Kidney (tissue), 14 donors: ENCODE measurements around the gene FCRL2. TPM values are rescaled to one million over a fixed set of nuclear protein-coding genes. Genes with fewer than 3 reads are reported as not detected.

Source experiments
- DNase-seq, 5 donors: peaks; one replicate each; pipeline ENCODE4 v3.0.0-alpha.2; 2013 to 2020
- FAIRE-seq: peaks from 2 replicates; lab custom pipeline; 2012; peaks lifted over from hg19 to GRCh38; lab: Jason Lieb, UNC
- H3K27ac ChIP-seq, 2 donors: one replicate each; pipeline ENCODE4 v1.7.0; 2013; ENCODE audit warnings: low read depth in 2 of 2, low read length in 2 of 2, inconsistent platforms in 1 of 2
- H3K27me3 ChIP-seq: one replicate; pipeline ENCODE4 v1.7.1; 2013; ENCODE audit warnings: low read length, inconsistent platforms; ENCODE audit not compliant: control insufficient read depth, insufficient read depth
- H3K36me3 ChIP-seq, 3 donors: one replicate each; pipeline versions ENCODE4 v1.7.0 to v1.7.1; 2013; ENCODE audit warnings: low read length in 3 of 3, control low read depth in 1 of 3, inconsistent platforms in 1 of 3; ENCODE audit not compliant: insufficient read depth in 3 of 3, control insufficient read depth in 2 of 3
- H3K4me1 ChIP-seq, 3 donors: one replicate each; pipeline versions ENCODE4 v1.7.0 to v1.7.1; 2013; ENCODE audit warnings: low read length in 3 of 3, inconsistent platforms in 1 of 3, low read depth in 1 of 3; ENCODE audit not compliant: control insufficient read depth in 2 of 3, insufficient read depth in 2 of 3
- H3K4me3 ChIP-seq, 3 donors: one replicate each; pipeline versions ENCODE4 v1.7.0 to v1.8.1; 2013; ENCODE audit warnings: low read length in 3 of 3, control low read depth in 1 of 3, inconsistent platforms in 1 of 3
- H3K9ac ChIP-seq, 3 donors: one replicate each; pipeline versions ENCODE4 v1.7.0 to v1.7.1; 2013; ENCODE audit warnings: low read length in 3 of 3, control low read depth in 1 of 3, inconsistent platforms in 1 of 3
- H3K9me3 ChIP-seq, 3 donors: one replicate each; pipeline versions ENCODE4 v1.7.0 to v1.7.1; 2013; ENCODE audit warnings: low read length in 3 of 3, control low read depth in 1 of 3, inconsistent platforms in 1 of 3; ENCODE audit not compliant: control insufficient read depth in 2 of 3, insufficient read depth in 1 of 3
- intact Hi-C: fragments of 100-400 bp; cut with DNase I; formaldehyde crosslinking; loops from one replicate; pipeline ENCODE4 v1.11.1; 2022
- polyA plus RNA-seq: library from polyadenylated mRNA; stranded (reverse); fragments of 350-450 nt; fragmentation: Illumina TruSeq; extraction: RNeasy Lipid Tissue Mini Kit (QIAGEN cat#74804); gene quantifications from one replicate; pipeline ENCODE4 v1.2.3, GENCODE V29; 2014; ENCODE audit warnings: low read depth, low replicate concordance; ENCODE audit not compliant: insufficient read depth
- total RNA-seq: library from RNA; stranded (reverse); fragmentation: NEBNext Ultra II Directional; extraction: Animal tissue kit (Norgen Biotek cat#: 25700); gene quantifications from one replicate; pipeline ENCODE4 v1.2.1, GENCODE V29; 2021
- TF ChIP-seq, protein P1 (sequence below): IDR thresholded peaks from 3 replicates; pipeline ENCODE4 v1.5.1; 2012; ENCODE audit warnings: mild to moderate bottlenecking, moderate library complexity, borderline replicate concordance; ENCODE audit not compliant: insufficient read depth; ENCODE audit errors: extremely low read depth
- donor health status: control.
- donor health status: control.
- donor health status: control.
- donor health status: control.
- donor health status: control.
- donor health status: DM: yes; HTN: yes; CAD: no.
- donor health status: Normal renal cell carcinoma (clear cell type).

FCRL2 gene
- total and polyA plus RNA-seq, 2 donors from 2014 or later: 2.5 TPM; not detected in 1

DNA sequence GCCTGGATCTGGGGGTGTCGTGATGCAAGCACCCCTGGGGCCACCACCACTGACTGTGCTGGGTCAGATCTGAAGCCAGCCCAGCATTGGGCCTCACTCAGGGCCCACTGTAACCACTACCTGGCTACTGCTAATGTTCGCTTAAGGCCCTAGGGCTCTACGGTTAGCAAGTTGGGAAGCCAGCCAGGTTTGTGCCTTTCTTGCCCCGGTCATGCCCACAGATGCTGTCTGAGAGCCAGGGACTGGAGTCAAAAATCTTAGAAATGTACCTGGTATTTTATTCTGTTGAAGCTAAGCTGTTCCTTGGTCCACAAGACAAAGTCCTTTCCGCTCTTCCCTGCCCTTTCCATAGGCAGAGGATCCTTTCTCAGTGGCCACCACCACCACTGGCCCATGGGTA, 61.2 kb downstream of the FCRL2 start:
- DNase-seq (no peak), FAIRE-seq (no peak)
- no peaks in the 10 kb centered on the region for H3K36me3 ChIP-seq
- no peak overlapping the region for H3K4me3 ChIP-seq
- no peaks in the 10 kb centered on the region for H3K4me1 ChIP-seq
- no peak overlapping the region for H3K27ac ChIP-seq
- intact Hi-C loops: no loop called here
- TF ChIP-seq, protein P1, sequence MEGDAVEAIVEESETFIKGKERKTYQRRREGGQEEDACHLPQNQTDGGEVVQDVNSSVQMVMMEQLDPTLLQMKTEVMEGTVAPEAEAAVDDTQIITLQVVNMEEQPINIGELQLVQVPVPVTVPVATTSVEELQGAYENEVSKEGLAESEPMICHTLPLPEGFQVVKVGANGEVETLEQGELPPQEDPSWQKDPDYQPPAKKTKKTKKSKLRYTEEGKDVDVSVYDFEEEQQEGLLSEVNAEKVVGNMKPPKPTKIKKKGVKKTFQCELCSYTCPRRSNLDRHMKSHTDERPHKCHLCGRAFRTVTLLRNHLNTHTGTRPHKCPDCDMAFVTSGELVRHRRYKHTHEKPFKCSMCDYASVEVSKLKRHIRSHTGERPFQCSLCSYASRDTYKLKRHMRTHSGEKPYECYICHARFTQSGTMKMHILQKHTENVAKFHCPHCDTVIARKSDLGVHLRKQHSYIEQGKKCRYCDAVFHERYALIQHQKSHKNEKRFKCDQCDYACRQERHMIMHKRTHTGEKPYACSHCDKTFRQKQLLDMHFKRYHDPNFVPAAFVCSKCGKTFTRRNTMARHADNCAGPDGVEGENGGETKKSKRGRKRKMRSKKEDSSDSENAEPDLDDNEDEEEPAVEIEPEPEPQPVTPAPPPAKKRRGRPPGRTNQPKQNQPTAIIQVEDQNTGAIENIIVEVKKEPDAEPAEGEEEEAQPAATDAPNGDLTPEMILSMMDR: no peak
- H3K9me3 ChIP-seq: no peaks in the 10 kb centered on the region
- H3K9ac ChIP-seq: no peak overlapping the region
- no peaks in the 10 kb centered on the region for H3K27me3 ChIP-seq

DNA sequence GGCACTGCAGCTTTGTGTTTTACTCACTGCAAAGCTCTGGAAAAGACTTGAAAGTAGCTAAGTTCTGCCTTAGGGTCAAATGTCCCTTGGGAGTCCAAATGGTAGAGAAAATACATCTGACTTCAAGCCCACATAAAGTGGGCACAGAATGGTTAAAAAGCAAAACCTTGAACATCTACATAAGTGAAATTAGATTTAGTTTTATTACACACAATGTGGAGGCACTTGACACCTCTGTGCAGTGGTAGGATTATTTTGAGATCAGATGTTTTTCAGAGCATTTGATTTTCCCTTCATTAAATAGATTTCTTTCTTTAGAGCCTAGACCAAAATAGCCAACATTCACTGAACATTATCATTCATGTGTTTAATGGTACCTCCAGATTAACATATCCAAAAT, 65.1 kb downstream of the FCRL2 start:
- no peak for FAIRE-seq
- H3K36me3 ChIP-seq: no peaks in the 10 kb centered on the region

DNA sequence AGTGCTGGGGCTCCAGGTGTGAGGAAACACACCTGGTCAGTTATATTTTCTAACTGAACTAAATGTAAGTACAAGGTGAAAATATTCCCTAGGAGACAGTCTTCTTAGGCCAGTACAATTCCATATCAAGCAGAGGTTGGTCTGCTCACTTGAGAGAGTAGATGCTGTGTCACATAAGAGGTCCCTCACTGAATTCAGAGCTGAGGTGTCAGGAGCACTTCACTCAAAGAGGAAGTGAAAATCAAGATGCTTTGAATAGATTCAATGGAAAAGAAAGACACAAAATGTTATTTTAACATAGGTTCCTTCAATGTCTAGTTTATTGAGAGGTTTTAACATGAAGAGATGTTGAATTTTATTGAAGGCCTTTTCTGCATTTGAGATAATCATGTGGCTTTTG, 72.1 kb downstream of the FCRL2 start:
- Histone ChIP-seq H3K4me3 (no peak overlapping the region), H3K27me3 (no peaks in the 10 kb centered on the region), H3K9me3 (no peaks in the 10 kb centered on the region), H3K4me1 (no peaks in the 10 kb centered on the region), H3K9ac (no peak overlapping the region), H3K36me3 (no peaks in the 10 kb centered on the region), H3K27ac (no peak overlapping the region)
- TF ChIP-seq, protein P1: no peak
- DNase-seq: no peak
- intact Hi-C loops: no loop called here
- FAIRE-seq: no peak

More for the DNA sequence above, 65.1 kb downstream of the FCRL2 start:
- H3K4me3 ChIP-seq: no peak overlapping the region
- no peaks in the 10 kb centered on the region for H3K9me3 ChIP-seq
- no peaks in the 10 kb centered on the region for H3K4me1 ChIP-seq
- TF ChIP-seq, protein P1: no peak
- H3K27me3 ChIP-seq: no peaks in the 10 kb centered on the region
- intact Hi-C loops: no loop called here
- no peak for DNase-seq
- H3K27ac ChIP-seq: no peak overlapping the region
- no peak overlapping the region for H3K9ac ChIP-seq

DNA sequence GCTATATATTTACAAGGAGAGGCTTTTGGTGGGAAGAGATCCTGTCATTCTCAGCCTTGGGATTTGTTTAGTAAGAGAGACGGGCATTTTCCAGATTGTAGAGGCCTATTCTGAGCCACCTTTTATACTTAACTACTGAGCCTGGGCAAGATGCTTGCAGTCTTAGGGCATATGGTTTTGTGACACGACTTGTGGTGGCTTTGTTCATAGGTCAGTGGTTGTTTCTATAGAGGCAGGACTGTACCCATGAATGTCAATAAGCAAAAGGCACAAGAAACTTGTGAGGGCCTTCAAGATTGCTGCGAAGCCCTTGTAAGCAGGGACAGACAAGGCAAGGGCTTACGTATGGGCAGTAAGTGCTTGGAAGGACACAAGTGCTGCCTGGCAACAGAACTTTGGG, 73.0 kb downstream of the FCRL2 start:
- TF ChIP-seq, protein P1: no peak
- intact Hi-C loops: no loop called here
- H3K36me3 ChIP-seq: no peaks in the 10 kb centered on the region
- H3K4me1 ChIP-seq: no peaks in the 10 kb centered on the region
- no peak overlapping the region for H3K9ac ChIP-seq
- H3K9me3 ChIP-seq: no peaks in the 10 kb centered on the region
- no peak overlapping the region for H3K4me3 ChIP-seq
- DNase-seq (no peak), FAIRE-seq (no peak)
- H3K27me3 ChIP-seq: no peaks in the 10 kb centered on the region
- H3K27ac ChIP-seq: no peak overlapping the region
